ENCODE measurements around the gene PLEKHM3.

The PLEKHM3 gene

DNA sequence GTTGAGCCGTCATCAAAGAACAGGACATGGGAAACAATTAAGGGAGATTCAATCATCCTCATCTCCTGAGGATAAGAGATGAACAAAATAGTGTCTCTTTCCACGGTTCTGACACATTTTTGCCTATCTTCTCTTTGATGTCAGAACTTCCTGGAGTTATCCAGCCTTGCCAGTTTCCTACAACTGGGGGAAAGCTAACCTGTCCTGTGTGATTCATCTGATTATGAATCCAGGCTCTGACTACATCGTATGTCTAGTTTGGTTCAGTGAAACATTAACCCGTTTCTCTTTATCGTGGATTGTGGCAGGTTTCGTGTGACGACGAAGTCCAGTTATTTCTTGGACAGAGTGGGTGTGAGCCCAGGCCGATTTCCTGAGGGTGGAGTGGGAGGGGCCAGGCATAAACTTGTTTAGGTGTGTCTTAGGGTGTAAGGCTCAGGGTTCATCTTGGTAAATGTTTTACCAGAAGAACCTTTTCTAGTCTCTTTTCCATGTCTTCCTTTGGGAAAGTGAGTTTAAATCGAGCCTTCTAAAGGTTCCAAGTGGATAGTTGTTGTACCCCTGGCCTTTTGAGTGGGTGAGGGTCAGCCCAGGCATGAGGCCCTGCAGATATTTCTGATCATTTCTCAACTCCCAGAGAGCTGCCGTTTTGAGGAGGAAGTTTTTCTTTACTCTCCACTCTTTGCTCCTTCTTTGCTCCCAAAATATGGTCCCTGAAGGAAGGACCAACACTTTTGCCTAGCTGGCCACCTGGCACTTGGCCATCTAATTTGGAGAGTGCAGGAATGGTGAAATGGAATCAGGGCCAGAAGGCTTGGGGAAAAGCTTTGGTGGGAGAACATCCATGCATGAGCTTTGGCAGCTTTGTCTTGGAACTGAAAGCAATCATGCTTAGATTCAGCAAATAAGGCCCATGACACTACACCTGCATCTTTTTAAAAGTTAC lies 205.2 kb downstream of the PLEKHM3 start:
- Histone ChIP-seq H3K27me3 (ENCODE audit: insufficient read depth, low read depth, severe bottlenecking) (no peaks in the 10 kb centered on the region), H3K4me3 (ENCODE audit: low read depth, low read length) (no peak overlapping the region), H3K27ac (no peak overlapping the region), H3K9me3 (ENCODE audit: severe bottlenecking) (no peaks in the 10 kb centered on the region), H3K36me3 (no peaks in the 10 kb centered on the region)
- DNase-seq: no peak
- TF ChIP-seq, protein P1, sequence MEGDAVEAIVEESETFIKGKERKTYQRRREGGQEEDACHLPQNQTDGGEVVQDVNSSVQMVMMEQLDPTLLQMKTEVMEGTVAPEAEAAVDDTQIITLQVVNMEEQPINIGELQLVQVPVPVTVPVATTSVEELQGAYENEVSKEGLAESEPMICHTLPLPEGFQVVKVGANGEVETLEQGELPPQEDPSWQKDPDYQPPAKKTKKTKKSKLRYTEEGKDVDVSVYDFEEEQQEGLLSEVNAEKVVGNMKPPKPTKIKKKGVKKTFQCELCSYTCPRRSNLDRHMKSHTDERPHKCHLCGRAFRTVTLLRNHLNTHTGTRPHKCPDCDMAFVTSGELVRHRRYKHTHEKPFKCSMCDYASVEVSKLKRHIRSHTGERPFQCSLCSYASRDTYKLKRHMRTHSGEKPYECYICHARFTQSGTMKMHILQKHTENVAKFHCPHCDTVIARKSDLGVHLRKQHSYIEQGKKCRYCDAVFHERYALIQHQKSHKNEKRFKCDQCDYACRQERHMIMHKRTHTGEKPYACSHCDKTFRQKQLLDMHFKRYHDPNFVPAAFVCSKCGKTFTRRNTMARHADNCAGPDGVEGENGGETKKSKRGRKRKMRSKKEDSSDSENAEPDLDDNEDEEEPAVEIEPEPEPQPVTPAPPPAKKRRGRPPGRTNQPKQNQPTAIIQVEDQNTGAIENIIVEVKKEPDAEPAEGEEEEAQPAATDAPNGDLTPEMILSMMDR (IDR thresholded peaks at IDR 0.05; ENCODE audit: low read depth, low read length): no peak

DNA sequence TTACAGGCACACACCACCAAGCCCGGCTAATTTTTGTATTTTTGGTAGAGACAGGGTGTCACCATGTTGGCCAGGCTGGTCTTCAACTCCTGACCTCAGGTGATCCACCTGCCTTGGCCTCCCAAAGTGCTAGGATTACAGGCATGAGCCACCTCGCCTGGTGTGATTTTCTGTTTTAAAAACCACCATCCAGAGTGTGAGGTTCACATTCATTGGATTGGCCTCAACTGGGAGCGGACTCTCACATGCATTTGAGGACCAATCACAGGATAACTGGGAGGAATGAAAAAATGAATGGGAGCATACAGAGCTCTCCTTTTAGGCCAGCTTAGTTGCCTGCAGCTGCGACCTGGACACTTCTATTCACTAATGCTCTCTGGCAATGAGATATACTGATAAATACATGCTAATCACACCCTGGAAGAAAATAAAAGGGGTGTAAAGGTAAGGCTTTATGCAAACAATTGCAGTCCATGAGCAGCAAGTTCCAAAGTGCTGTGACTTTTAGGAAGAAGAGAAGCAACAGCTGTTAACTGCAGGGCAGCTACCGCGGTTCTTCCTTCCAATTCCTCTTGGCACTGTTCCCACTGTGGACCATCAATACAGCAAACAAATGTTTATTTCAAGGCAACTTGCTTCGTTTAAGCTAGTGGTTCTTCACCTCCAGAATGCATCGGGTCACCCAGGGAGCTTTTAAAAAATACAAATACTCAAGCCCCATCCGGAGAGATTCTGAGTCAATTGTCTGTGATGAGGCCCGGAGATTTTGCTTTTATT lies 206.1 kb downstream of the PLEKHM3 start:
- Histone ChIP-seq H3K9me3 (ENCODE audit: severe bottlenecking) (no peaks in the 10 kb centered on the region), H3K36me3 (no peaks in the 10 kb centered on the region), H3K4me3 (ENCODE audit: low read depth, low read length) (no peak overlapping the region), H3K27ac (no peak overlapping the region), H3K27me3 (ENCODE audit: insufficient read depth, low read depth, severe bottlenecking) (no peaks in the 10 kb centered on the region)
- no peak for DNase-seq
- TF ChIP-seq, protein P1 (IDR thresholded peaks at IDR 0.05; ENCODE audit: low read depth, low read length): no peak

DNA sequence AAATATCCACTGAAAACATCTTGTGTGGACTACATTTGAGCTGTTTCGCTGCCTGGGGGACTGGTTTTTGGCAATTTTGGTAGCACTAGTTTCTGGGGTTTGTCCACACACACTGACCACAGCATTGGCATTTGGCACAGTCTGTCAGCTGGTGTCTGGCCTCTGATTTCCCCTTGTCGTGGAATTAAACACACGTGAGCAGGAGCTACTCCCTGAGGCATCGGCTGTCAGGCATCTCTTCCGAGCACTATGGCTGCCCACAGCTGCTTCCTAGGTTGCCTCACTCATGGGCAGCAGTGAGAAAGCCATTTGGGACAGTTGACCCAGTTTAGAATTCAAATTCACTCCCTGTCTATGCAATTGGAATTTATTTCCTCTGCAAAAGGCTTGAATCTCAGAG lies 208.8 kb downstream of the PLEKHM3 start:
- TF ChIP-seq, protein P1 (IDR thresholded peaks at IDR 0.05; ENCODE audit: low read depth, low read length): no peak
- Histone ChIP-seq H3K36me3 (no peaks in the 10 kb centered on the region), H3K9me3 (ENCODE audit: severe bottlenecking) (no peaks in the 10 kb centered on the region), H3K4me3 (ENCODE audit: low read depth, low read length) (no peak overlapping the region), H3K27ac (no peak overlapping the region), H3K27me3 (ENCODE audit: insufficient read depth, low read depth, severe bottlenecking) (no peaks in the 10 kb centered on the region)
- no peak for DNase-seq

DNA sequence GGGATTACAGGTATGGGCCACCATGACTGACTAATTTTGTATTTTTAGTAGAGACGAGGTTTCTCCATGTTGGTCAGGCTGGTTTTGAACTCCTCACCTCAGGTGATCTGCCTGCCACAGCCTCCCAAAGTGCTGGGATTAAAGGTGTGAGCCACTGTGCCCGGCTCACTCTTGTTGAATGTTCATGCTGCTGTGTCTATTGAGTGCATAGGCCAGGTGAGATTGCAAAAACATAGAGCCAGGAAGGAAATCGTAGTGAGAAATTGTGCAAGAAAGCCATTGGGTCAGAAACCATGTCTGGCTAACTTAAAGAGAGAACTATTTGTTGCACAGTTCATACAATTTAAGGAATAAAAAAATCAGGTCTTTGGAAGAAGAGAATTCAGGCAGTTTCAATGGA lies 210.1 kb downstream of the PLEKHM3 start:
- H3K27ac ChIP-seq: no peak overlapping the region
- no peak overlapping the region for H3K4me3 ChIP-seq (ENCODE audit: low read depth, low read length)
- TF ChIP-seq, protein P1 (IDR thresholded peaks at IDR 0.05; ENCODE audit: low read depth, low read length): no peak
- no peaks in the 10 kb centered on the region for H3K27me3 ChIP-seq (ENCODE audit: insufficient read depth, low read depth, severe bottlenecking)
- DNase-seq: no peak
- no peaks in the 10 kb centered on the region for H3K36me3 ChIP-seq
- H3K9me3 ChIP-seq (ENCODE audit: severe bottlenecking): no peaks in the 10 kb centered on the region

DNA sequence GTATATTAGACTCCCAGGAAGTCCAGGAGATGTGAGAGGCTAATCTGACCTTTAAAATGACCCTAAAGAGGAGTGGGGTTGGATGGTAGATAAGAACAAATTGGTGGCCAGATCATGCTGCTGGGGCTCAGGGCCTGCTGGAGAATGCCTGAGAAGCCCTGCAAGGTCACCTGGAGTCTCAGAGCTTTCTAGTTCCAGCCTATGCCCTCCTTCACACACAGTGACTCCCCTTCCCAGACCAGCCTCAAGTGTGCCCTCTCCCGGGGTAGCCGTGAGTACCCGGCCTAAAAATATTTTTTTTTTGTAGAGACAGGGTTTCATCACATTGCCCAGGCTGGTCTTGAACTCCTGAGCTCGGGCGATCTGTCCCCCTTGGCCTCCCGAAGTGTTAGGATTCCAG lies 211.4 kb downstream of the PLEKHM3 start:
- no peak overlapping the region for H3K27ac ChIP-seq
- no peak for DNase-seq

More for the DNA sequence above, 211.4 kb downstream of the PLEKHM3 start:
- H3K9me3 ChIP-seq (ENCODE audit: severe bottlenecking): no peaks in the 10 kb centered on the region
- TF ChIP-seq, protein P1 (IDR thresholded peaks at IDR 0.05; ENCODE audit: low read depth, low read length): no peak
- no peaks in the 10 kb centered on the region for H3K36me3 ChIP-seq
- H3K27me3 ChIP-seq (ENCODE audit: insufficient read depth, low read depth, severe bottlenecking): no peaks in the 10 kb centered on the region
- no peak overlapping the region for H3K4me3 ChIP-seq (ENCODE audit: low read depth, low read length)
